HEK293 (cell line): ENCODE measurements around the gene NLK.

Source experiments
- CTCF ChIP-seq: fragments of 450-650 bp; formaldehyde crosslinking; IDR thresholded peaks from 2 replicates; pipeline ENCODE4 v1.5.1; 2016; ENCODE audit warnings: missing biosample characterization, missing genetic modification characterization
- REST ChIP-seq: fragments of 450-650 bp; formaldehyde crosslinking; IDR thresholded peaks from 2 replicates; pipeline ENCODE4 v1.5.1; 2016; ENCODE audit warnings: missing biosample characterization, missing genetic modification characterization
- ZNF274 ChIP-seq, 2 experiments: fragments of 200-500 bp in 1 of 2; fragments of 450-650 bp in 1 of 2; sonication (Bioruptor generic) in 1 of 2; formaldehyde crosslinking in 1 of 2; IDR thresholded peaks; 2 replicates each; pipeline versions ENCODE4 v1.5.1 to v1.6.1; 2014 to 2016; ENCODE audit warnings: borderline replicate concordance in 1 of 2, inconsistent platforms in 1 of 2, low read length in 1 of 2, missing biosample characterization in 1 of 2, missing genetic modification characterization in 1 of 2
- ZNF530 ChIP-seq: fragments of 450-650 bp; formaldehyde crosslinking; IDR thresholded peaks from 2 replicates; pipeline ENCODE4 v1.5.1; 2016; ENCODE audit warnings: low read depth, missing biosample characterization, missing genetic modification characterization
- TF ChIP-seq, protein P1 (sequence below): fragments of 450-650 bp; formaldehyde crosslinking; IDR thresholded peaks from 2 replicates; pipeline ENCODE4 v1.5.1; 2016; ENCODE audit warnings: missing biosample characterization, missing genetic modification characterization

DNA sequence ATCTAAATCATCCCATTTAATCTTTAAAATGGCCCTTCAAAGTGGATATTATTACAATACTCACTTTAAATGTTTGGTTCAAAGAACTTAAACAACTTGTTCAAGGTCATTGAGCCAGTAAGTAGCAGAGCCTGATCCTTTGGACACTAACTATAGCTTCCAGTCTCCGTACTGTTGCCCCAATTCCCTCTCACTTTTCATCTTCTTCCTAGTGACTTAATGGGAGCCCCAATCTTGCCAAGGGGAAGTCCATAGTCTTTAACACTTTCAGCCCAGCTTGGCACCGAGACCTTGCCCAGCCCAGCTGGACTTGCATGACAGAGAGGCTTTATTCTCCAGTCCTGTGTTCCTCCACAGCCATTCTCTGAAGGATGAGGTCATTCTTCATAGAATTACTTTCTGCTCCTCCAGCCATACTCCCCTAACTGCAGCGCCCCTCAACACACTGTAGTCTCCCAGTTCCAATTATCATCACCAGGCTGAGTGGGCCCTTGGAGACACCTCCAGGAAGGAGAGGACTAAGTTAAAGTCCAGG is 49.2 kb upstream of the NLK start:
- TF ChIP-seq ZNF530 (tag by site-specific recombination) (no peak), CTCF (tag by site-specific recombination) (no peak), ZNF274 (IDR thresholded peaks at IDR 0.05; ENCODE audit: low read length) (no peak), ZNF274 (tag by site-specific recombination; IDR thresholded peaks at IDR 0.05; ENCODE audit: borderline replicate concordance) (no peak), REST (no peak)
- TF ChIP-seq, protein P1, sequence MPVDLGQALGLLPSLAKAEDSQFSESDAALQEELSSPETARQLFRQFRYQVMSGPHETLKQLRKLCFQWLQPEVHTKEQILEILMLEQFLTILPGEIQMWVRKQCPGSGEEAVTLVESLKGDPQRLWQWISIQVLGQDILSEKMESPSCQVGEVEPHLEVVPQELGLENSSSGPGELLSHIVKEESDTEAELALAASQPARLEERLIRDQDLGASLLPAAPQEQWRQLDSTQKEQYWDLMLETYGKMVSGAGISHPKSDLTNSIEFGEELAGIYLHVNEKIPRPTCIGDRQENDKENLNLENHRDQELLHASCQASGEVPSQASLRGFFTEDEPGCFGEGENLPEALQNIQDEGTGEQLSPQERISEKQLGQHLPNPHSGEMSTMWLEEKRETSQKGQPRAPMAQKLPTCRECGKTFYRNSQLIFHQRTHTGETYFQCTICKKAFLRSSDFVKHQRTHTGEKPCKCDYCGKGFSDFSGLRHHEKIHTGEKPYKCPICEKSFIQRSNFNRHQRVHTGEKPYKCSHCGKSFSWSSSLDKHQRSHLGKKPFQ: no peak
